Occipital lobe (tissue), 2 donors: ENCODE data around the gene KRT14. TPM values are rescaled to one million over a fixed set of nuclear protein-coding genes. Genes with fewer than 3 reads are reported as not detected.
"Not testable (repeated sequence)": the region's sequence is repeated elsewhere in the genome, so short reads cannot be mapped to it uniquely, and the experiment has no call there.

ENCODE experiments used
- DNase-seq: peaks from one replicate; lab custom pipeline; 2025; lab: John Stamatoyannopoulos, UW
- total RNA-seq: library from RNA; depleted of rRNA; stranded (reverse); fragments of >200 nt; gene quantifications from one replicate; pipeline ENCODE4 v1.2.3, GENCODE V29; 2014

KRT14 gene
- 0.31 TPM for total RNA-seq

GRCh38 chr17:41586863-41587495 is at the start of gene KRT14:
TSS of gene KRT14 (minus strand) at chr17:41586895. CDS start at chr17:41586834, 61 bp downstream.
- no peak for DNase-seq

DNA sequence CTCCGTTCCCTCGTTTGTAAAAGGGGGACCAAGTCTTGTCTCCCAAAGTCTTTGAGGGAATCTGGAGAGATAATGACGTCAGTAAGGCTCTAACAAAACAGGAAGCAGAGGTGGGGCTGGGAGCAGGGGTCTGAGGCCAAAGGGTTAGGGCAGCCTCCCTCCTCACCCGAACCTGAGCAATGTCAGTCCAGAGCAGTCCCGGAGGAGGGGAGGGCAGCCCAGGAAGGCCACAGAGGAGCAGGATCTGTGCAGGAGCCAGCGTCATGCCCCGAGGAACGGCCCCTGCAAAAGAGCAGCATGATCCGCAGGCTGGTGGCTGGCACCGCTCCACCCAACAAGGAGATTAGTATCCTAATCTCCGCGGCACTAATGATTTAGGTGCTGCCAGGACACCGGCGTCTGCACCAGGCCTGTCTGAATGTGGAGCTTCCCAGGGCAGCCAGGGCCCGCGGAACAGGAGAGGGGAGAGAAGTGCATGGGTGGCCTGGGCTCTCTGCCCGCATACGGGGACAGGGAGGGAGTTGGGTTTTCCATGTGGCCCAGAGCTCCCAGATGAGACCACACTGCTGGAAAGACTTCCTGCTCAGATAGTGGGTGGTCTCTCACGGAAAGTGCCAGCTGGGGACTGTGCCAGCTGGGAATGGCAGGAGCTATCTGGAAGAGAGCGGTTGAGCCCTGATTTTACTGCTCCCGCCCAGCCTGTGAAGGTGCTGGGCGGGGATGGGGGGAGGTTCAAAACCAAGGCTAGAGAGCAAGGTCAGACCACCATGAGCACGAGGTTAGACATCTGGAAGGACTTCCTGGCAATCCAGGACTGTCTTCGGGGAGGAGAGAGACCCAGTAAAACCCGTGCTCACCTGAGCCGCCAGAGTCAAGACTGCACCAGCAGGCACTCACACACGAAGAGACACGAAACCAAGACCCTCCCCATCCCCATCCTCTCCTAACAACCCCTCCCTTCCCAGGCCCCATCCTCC is 48.7 kb upstream of the KRT14 start:
- DNase-seq = no peak

GRCh38 chr17:41634639-41635038 is 47.9 kb upstream of the KRT14 start:
- DNase-seq = no peak

- DNase-seq = no peak
Measured at GRCh38 chr17:41633556-41634199, 47.0 kb upstream of the KRT14 start.

GRCh38 chr17:41632482-41633105 is 45.9 kb upstream of the KRT14 start:
- DNase-seq = no peak

DNA sequence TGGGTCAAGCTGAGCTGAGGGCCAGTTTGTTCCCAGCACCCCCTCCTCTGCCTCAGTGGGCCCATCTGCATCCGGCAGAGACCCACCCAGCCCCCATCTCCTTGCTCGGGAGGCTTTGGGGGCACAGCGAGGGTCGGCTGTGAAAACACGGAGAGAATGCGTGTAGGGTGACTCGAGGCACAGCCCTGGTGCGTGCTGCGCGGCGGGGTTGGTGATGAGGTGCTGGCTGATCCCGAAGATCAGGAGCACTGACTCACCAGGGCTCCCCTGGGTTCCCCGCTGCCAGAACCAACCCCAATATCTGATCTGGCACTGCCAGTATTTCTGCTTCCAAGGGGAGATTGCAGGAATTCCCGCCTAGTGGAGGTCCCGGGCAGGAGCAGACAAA is 45.2 kb upstream of the KRT14 start:
- no peak for DNase-seq

DNA sequence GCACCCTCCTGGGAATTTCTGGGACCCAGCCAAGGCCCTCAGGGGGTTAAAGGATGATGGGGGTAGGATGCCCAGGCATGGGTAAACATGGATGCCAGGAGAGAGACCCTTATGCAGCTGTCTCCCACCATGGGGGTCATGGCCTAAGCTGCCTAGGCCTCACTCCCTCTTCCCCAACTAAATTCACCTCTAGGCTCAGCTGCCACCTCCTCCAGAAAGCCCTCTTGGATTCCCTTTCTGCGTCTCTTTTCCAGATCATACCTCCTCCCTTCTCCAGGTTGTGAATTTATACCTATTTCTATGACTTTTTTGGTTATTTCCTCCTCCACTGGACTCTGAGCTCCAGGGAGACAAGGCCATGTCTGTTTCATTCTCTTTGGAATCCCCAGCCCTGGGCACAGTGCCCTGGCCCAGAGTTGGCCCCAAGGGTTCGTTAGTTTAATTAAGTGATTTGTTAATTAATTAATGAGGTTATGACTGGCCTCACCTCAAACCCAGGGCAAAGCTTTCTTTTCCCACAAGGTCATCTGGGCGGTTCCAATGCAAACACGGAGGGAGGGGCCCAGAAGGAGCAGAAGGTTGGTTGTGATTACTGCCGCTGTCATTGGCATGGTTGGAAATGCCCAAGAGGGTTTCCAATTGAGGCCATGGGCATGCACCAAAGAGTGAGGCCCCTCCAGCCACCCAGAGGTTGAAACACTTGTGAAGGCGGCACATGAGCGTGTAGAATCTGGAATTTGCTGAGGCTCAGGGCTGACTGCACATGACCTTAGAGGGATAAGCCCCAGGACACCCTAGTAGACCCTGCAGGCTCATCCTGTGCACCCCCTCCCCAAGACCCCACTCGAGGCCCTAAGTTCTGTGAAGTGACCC is 44.6 kb upstream of the KRT14 start:
- DNase-seq = no peak

DNA sequence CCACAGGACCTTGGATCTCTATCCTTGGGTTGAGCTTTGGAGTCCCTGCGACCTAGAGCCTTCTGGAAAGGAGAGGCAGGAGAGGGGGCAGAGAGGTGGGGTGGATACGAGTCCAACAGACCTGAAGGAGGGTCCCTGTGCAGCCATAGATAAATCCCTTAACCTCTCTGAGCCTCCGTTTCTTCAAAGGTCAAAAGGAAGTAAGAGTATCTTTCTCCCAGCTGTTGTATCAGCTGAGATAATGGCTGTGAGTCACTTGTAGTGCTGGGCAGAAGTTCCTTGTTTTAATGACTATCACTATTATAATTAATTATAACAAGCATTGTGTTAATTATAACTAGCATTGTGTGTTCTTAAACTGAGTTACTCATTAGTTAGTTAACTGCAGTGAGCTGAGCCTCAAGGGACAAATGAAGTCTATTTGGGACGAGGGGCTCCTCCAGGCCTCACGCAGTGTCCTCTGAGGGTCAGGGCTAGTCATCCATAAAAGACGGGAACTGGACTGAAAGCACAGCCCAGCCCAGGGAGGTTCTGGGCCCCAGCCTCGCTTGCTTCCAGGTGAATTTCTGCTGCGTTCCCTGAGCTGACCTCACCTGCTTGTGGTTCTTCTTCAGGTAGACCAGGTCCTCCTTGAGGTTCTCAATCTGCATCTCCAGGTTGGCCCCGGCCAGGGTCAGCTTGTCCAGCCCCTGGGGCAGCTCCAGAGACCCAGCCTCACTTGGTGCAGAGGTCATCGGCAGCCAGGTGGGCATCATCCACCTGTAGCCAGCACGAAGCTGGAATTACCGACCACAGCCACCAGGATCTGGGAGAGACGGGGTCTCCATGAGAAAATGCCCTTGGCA is 43.4 kb upstream of the KRT14 start:
- DNase-seq = no peak

DNA sequence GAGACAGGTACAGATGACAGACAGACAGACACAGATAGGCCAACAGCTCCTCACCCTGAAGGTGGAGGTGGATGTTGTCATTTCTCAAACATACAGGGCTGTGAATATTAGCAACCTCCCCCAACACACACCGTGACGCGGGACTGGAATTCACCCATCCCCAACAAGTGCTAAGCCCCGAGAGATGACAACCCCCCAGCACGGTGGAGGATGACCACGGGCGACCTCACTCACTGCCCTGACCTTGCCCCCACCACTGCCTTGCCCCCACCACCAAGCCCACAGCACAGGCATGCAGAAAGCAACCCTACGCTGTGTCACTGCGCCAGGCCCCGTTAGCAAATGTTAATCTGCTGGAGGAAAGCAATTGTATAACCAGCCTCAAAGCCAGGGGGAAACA is 42.6 kb upstream of the KRT14 start:
- no peak for DNase-seq

DNA sequence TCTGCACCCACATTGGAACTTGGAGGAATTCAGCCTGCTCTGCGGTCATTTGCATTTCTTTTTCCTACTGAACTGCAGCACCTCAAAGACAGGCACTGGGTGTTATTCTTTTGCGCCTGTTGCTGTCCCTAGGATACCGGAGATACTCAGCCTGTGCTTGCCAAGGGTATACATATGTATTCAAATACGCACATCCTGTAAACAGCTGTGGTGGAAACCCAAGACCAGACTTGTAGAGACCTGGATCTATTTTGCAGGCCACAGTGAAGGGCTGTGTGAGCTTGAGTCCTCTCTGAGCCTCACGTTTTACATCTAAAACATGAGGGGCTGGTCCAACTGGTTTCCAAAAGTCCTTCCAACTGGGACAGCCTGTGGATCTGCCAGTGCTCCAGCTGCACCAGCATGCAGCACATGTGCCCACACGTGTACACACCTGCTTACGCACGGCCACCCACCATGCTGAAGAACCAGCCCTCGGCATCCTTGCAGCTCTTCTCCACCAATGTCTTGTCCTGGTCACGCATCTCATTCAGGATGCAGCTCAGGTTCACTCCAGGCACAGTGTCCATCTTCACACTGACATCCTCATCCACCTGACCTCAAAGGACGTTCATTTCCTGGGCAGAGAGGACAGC is 42.0 kb upstream of the KRT14 start:
- not testable (repeated sequence) for DNase-seq

GRCh38 chr17:41628073-41628370 is 41.3 kb upstream of the KRT14 start:
- not testable (repeated sequence) for DNase-seq

- DNase-seq = no peak
Measured at GRCh38 chr17:41627316-41628072, 40.8 kb upstream of the KRT14 start.

GRCh38 chr17:41626914-41627295 is 40.2 kb upstream of the KRT14 start:
- not testable (repeated sequence) for DNase-seq

DNA sequence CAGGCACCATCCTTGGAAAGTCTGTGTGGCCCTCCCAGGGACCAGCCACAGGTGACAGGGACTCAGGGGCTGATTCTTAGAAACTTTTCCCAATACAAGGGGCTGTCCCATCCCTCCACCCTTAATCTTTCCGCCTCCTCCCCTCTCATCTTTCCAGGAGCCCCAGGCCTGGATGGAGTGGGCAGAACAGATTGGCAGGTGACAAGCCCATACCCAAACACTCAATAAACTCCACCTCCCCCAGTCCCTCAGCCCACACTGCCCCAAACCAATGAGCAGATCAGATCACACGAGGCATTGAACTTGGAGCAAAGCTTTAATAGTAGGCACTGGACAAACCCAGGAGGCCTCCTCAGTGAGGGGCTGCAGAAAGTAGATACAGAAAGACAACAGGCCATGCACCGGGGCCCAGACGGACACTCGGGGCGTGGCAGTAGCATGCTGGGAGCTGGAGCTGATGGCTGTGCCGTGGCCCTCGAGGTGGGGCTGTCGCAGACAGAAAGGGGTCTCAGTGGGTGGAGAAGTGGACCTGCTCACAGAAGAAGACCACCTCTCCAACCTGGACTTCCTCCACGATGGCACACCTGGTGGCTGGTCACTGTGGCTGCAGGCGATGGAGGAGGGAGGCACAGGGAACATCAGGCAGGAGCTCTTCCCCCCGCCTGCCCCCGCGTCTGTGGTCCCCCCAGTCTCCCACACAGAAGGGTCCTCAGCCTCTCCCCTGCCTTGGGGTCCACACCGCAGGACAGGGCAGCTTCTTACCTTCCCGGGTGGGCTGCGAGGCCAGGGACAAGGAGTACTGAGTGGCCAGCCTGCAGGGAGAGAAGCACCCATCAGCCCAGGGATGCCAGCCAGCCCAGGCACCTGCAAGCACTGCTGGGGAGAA is 39.6 kb upstream of the KRT14 start:
- DNase-seq = not testable (repeated sequence)

- no peak for DNase-seq
Measured at GRCh38 chr17:41625602-41626001, 38.9 kb upstream of the KRT14 start.

DNA sequence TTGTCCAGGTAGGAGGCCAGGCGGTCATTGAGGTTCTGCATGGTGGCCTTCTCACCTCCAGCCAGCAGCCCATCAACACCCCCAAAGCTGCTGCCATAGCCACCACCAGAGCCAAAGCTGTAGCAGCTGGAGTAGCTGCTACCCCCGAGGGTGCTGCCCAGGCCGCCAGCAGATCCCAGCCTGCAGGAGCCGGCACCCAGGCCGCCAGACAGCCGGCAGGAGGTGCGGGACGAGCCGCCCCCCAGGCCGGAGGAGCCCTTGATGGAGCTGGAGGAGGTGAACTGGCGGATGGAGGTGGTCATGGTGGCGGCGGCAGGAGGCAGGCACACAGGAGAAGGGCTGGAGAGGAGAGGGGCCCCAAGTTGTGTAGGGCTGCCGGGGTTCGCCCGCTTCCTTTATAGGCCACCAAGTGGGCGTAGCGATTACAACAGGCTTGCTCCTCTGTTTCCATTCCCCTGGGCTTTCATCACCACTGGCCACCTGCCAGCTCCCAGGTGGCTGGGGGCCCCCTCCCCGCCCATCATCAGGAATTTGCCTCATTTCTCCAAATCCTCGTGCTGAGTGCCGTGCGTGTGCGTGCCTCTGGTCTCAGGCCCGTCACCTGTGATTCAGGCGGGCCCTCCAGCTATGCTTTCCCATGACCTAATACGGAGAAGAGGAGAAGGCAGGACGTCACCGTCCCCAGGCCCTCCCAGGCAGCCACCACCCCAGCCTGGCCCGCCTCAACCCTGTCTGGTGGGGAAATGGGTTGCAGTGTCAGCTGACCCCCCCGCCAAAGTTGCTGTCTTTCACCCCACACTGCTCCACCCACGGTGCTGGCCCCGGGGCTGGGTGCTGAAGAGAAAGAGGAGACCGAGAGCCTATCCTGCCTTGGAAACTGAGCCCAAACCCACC is 37.8 kb upstream of the KRT14 start, which contains the start of gene KRT17:
Gene KRT17, minus strand, starts transcription at position 368 of the 894 bp plus-strand sequence. Its CDS starts 66 bp downstream, at position 302.
- no peak for DNase-seq
